H1 (cell line): ENCODE data around the gene TTLL9. TPM values are rescaled to one million over a fixed set of nuclear protein-coding genes. Genes with fewer than 3 reads are reported as not detected.
A peak's percentile ranks its signal among the peaks of the same experiment; 100 is the strongest.

Source experiments
- BCL11A ChIP-seq, 2 experiments: IDR thresholded peaks; one replicate each; pipeline ENCODE4 v1.6.1; 2011; ENCODE audit warnings: low read depth in 2 of 2, low read length in 2 of 2, mild to moderate bottlenecking in 2 of 2
- CBX8 ChIP-seq: fragments of 300-800, 300-1000 bp; sonication (generic); IDR thresholded peaks from 2 replicates; pipeline ENCODE4 v1.7.1; 2016; ENCODE audit warnings: low read depth, low read length, borderline replicate concordance
- CHD1 ChIP-seq: IDR thresholded peaks from 2 replicates; pipeline ENCODE4 v1.6.1; 2012; ENCODE audit warnings: low read depth, low read length, improper control_type of control experiment
- CTBP2 ChIP-seq: IDR thresholded peaks from 2 replicates; pipeline ENCODE4 v1.7.0; 2011; ENCODE audit warnings: borderline replicate concordance, mild to moderate bottlenecking, moderate library complexity, mixed read lengths, low read length; ENCODE audit not compliant: insufficient read depth, insufficient read length
- EGR1 ChIP-seq: IDR thresholded peaks from 2 replicates; pipeline ENCODE4 v1.6.1; 2011; ENCODE audit warnings: low read depth, low read length, borderline replicate concordance
- EP300 ChIP-seq, 2 experiments: IDR thresholded peaks; 1 replicate in 1 of 2; 2 replicates in 1 of 2; pipeline ENCODE4 v1.6.1; 2011 to 2012; ENCODE audit warnings: low read depth in 2 of 2, low read length in 2 of 2, mild to moderate bottlenecking in 2 of 2, borderline replicate concordance in 1 of 2, inconsistent platforms in 1 of 2, moderate library complexity in 1 of 2
- FOSL1 ChIP-seq: IDR thresholded peaks from 2 replicates; pipeline ENCODE4 v1.6.1; 2011; ENCODE audit warnings: mild to moderate bottlenecking, low read depth, low read length, moderate library complexity; ENCODE audit not compliant: insufficient read depth
- KDM4A ChIP-seq: IDR thresholded peaks from one replicate; pipeline ENCODE4 v1.7.1; 2012; ENCODE audit warnings: low read depth, mild to moderate bottlenecking, moderate library complexity, low read length, inconsistent platforms; ENCODE audit not compliant: severe bottlenecking
- KDM5A ChIP-seq: fragments of 200-600 bp; IDR thresholded peaks from 2 replicates; pipeline ENCODE4 v1.7.1; 2012; ENCODE audit warnings: mild to moderate bottlenecking, low read length, inconsistent platforms, mixed read lengths
- NANOG ChIP-seq: IDR thresholded peaks from 2 replicates; pipeline ENCODE4 v1.6.1; 2011; ENCODE audit warnings: low read length, low read depth, mild to moderate bottlenecking, inconsistent platforms; ENCODE audit not compliant: insufficient read depth, poor library complexity, severe bottlenecking
- RBBP5 ChIP-seq: IDR thresholded peaks from 2 replicates; pipeline ENCODE4 v1.7.1; 2012; ENCODE audit warnings: low read depth, mild to moderate bottlenecking, inconsistent platforms, low read length, moderate library complexity, borderline replicate concordance
- SIRT6 ChIP-seq: IDR thresholded peaks from one replicate; pipeline ENCODE4 v1.7.1; 2012; ENCODE audit warnings: low read length, inconsistent platforms
- SIX5 ChIP-seq: IDR thresholded peaks from 2 replicates; pipeline ENCODE4 v1.6.1; 2011; ENCODE audit warnings: mild to moderate bottlenecking, low read depth, low read length
- SRF ChIP-seq: IDR thresholded peaks from 2 replicates; pipeline ENCODE4 v1.6.1; 2011; ENCODE audit warnings: mild to moderate bottlenecking, low read depth, low read length, moderate library complexity
- TAF7 ChIP-seq: optimal IDR thresholded peaks from 2 replicates; pipeline ENCODE3; 2011; ENCODE audit warnings: low read depth, mild to moderate bottlenecking, inconsistent platforms, low read length, moderate library complexity, borderline replicate concordance
- TEAD4 ChIP-seq: IDR thresholded peaks from 2 replicates; pipeline ENCODE4 v1.6.1; 2012; ENCODE audit warnings: low read depth, low read length, inconsistent platforms, mixed read lengths
- USF2 ChIP-seq: IDR thresholded peaks from 2 replicates; pipeline ENCODE4 v1.6.1; 2011; ENCODE audit warnings: low read length, improper control_type of control experiment
- polyA plus RNA-seq, 7 experiments: library from polyadenylated mRNA; depleted of rRNA in 3 of 7; stranded (reverse) in 5 of 7; unstranded in 2 of 7; fragments of >200 nt in 5 of 7; fragments of 200-250 nt in 2 of 7; gene quantifications; 1 replicate in 5 of 7; 2 replicates in 1 of 7; 4 replicates in 1 of 7; pipeline versions ENCODE4 v1.2.1 to v1.2.3, GENCODE V29; 2011 to 2013; ENCODE audit warnings: missing spikeins in 2 of 7, mixed read lengths in 2 of 7
- total RNA-seq: library from RNA; stranded (reverse); fragmentation: NEBNext Ultra II Directional; extraction: Animal tissue kit (Norgen Biotek cat#: 25700); gene quantifications from 2 replicates; pipeline ENCODE4 v1.2.1, GENCODE V29; 2021

The TTLL9 gene
- total and polyA plus RNA-seq, 2 of the 8 experiments (the other 6 are each of a cell fraction or from before 2014, with no cell fraction given) = 0.06 TPM; not detected in 1

- TF ChIP-seq FOSL1 = no peak
- no peak for TF ChIP-seq USF2
- TF ChIP-seq BCL11A (IDR thresholded peaks at IDR 0.05; ENCODE audit: low read depth in 2 of 2, low read length in 2 of 2) = no peak
- no peak for TF ChIP-seq TEAD4
- TF ChIP-seq CBX8 = no peak
- peak in 1 of 2 experiments; percentile 84; a peak in 1 of 3 replicates for TF ChIP-seq EP300 (IDR thresholded peaks at IDR 0.05; ENCODE audit: borderline replicate concordance in 1 of 2, low read depth in 2 of 2, low read length in 2 of 2)
- no peak for TF ChIP-seq RBBP5
- no peak for TF ChIP-seq KDM4A
- TF ChIP-seq SIX5 = no peak
- no peak for TF ChIP-seq TAF7
- no peak for TF ChIP-seq SIRT6
- no peak for TF ChIP-seq CHD1
- TF ChIP-seq KDM5A = no peak
- TF ChIP-seq SRF = no peak
- TF ChIP-seq EGR1 = no peak
- TF ChIP-seq NANOG = no peak
- TF ChIP-seq CTBP2 = no peak
These were observed 35.6 kb downstream of the TTLL9 start (continued) for GRCh38 chr20:31906001-31906400.
